CD1c-positive myeloid dendritic cell (primary cell): ENCODE measurements around the gene APOC3.
"Not testable (repeated sequence)": the region's sequence is repeated elsewhere in the genome, so short reads cannot be mapped to it uniquely, and the experiment has no call there.

Source experiments
- DNase-seq: peaks from one replicate; pipeline ENCODE4 v3.0.0-alpha.2; 2016; ENCODE audit errors: extremely low spot score

The APOC3 gene

GRCh38 chr11:116830184-116830912, 641 bp downstream of the APOC3 start:
- DNase-seq, result no peak

DNA sequence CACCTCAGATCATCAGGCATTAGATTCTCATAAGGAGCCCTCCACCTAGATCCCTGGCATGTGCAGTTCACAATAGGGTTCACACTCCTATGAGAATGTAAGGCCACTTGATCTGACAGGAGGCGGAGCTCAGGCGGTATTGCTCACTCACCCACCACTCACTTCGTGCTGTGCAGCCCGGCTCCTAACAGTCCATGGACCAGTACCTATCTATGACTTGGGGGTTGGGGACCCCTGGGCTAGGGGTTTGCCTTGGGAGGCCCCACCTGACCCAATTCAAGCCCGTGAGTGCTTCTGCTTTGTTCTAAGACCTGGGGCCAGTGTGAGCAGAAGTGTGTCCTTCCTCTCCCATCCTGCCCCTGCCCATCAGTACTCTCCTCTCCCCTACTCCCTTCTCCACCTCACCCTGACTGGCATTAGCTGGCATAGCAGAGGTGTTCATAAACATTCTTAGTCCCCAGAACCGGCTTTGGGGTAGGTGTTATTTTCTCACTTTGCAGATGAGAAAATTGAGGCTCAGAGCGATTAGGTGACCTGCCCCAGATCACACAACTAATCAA, 2.2 kb downstream of the APOC3 start:
- no peak for DNase-seq

DNA sequence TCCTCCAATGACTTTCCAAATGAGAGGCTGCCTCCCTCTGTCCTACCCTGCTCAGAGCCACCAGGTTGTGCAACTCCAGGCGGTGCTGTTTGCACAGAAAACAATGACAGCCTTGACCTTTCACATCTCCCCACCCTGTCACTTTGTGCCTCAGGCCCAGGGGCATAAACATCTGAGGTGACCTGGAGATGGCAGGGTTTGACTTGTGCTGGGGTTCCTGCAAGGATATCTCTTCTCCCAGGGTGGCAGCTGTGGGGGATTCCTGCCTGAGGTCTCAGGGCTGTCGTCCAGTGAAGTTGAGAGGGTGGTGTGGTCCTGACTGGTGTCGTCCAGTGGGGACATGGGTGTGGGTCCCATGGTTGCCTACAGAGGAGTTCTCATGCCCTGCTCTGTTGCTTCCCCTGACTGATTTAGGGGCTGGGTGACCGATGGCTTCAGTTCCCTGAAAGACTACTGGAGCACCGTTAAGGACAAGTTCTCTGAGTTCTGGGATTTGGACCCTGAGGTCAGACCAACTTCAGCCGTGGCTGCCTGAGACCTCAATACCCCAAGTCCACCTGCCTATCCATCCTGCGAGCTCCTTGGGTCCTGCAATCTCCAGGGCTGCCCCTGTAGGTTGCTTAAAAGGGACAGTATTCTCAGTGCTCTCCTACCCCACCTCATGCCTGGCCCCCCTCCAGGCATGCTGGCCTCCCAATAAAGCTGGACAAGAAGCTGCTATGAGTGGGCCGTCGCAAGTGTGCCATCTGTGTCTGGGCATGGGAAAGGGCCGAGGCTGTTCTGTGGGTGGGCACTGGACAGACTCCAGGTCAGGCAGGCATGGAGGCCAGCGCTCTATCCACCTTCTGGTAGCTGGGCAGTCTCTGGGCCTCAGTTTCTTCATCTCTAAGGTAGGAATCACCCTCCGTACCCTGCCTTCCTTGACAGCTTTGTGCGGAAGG, 2.9 kb downstream of the APOC3 start:
- no peak for DNase-seq

- no peak for DNase-seq
These were observed 3.7 kb downstream of the APOC3 start for GRCh38 chr11:116833491-116833815.

DNA sequence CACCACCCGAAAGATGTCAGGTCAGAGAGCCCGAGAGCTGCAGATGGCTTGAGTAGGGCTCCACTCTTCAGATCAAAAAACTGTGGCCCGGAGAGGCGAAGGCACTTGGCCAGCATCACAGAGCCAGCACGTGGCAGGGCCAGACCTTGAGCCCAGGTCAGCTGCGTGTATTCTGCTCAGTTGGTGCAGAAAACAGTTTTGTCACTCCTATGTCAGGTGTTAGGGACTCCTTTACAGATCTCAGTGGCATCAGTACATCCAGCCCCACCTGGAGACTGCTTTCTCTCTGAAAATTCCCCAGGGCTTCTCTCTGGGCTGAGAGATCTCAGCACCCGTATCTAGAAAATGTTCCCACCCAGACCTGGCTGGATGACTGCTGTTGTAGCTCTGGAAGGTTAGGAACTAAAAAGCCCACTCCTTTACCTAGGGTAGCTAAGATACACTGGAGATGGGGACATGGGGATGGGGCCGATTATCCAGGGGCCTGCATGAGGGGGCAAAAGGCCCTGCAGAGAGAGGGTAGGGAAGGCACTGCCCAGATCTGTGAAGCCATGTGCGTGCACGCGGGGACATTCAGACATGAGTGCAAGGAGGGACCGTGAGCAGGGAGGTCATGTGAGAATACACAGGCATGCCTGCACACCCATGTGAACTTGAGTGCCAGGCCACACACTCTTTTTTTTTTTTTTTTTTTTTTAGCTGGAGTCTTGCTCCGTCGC, 4.3 kb downstream of the APOC3 start:
- no peak for DNase-seq

DNA sequence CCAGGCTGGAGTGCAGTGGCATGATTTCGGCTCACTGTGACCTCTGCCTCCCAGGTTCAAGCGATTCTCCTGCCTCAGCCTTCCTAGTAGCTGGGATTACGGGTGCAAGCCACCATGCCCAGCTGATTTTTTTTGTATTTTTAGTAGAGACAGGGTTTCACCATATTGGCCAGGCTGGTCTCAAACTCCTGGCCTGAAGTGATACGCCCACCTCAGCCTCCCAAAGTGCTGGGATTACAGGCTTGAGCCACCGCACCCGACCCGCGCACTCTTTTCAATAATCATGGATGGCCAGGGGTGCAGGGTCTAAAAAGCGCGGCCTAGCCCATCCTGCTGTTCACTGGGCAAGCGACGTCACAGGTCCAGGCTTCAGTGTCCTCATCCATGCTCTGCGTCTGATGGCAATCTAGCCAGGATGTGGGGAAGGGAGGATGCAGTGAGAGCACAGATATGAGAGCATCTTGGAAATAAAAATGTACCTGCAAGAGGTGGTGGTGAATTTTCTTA, 4.9 kb downstream of the APOC3 start:
- DNase-seq, result not testable (repeated sequence)

GRCh38 chr11:116835042-116835772, 5.5 kb downstream of the APOC3 start:
- peak; percentile 59 for DNase-seq

GRCh38 chr11:116835791-116836631, 6.3 kb downstream of the APOC3 start:
- peak; percentile 80 for DNase-seq

GRCh38 chr11:116836632-116836991, 6.9 kb downstream of the APOC3 start:
- DNase-seq, result no peak

GRCh38 chr11:116837231-116838091, 7.8 kb downstream of the APOC3 start, which contains the start of gene APOA1:
TSS of gene APOA1 (minus strand) at chr11:116837622. CDS start at chr11:116837387, 235 bp downstream.
- no peak for DNase-seq

- no peak for DNase-seq
These were observed 8.8 kb downstream of the APOC3 start for GRCh38 chr11:116838321-116839084.

DNA sequence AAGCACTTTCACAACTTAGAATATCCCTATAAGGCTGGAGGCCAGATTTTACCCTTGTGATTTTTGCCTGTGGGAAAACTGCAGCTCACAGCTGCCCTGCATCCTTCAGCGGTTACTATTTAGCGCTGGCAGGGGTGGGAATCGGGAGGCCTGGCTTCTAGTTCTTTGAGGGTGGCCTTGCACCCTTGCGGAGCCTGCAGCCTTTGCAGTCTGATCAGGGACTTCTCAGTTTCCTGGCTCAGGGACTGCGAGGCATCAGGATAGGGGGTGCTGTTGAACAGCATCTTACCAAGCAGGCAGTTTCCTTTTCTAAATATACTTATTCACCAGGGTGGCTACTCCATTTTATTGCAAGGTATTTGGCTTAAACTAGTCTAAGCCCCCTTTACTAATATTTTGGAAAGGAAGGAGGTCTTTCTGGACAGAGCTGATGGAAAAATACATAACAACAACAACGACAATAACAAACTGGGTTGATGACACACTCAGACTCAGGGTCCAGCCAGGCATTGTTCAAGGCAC, 10.6 kb downstream of the APOC3 start:
- DNase-seq, result no peak

GRCh38 chr11:116840746-116841296, 11.1 kb downstream of the APOC3 start:
- DNase-seq, result no peak

DNA sequence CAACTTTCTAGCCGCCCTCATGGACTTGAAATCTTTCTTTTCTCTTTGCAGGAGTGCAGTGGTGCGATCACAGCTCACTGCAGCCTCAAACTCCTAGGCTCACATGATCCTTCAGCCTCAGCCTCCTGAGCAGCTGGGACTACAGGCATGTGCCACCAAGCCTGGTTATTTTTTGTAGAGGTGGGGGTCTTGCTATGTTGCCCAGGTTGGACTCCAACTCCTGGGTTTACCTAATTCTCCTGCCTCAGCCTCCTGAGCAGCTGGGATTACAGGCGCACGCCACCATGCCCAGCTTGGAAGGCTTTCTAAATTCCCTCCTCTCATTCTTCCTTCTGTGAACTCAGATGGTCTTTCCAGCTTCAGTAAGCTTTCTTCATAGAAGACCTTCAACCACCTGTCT, 12.4 kb downstream of the APOC3 start:
- DNase-seq, result no peak

DNA sequence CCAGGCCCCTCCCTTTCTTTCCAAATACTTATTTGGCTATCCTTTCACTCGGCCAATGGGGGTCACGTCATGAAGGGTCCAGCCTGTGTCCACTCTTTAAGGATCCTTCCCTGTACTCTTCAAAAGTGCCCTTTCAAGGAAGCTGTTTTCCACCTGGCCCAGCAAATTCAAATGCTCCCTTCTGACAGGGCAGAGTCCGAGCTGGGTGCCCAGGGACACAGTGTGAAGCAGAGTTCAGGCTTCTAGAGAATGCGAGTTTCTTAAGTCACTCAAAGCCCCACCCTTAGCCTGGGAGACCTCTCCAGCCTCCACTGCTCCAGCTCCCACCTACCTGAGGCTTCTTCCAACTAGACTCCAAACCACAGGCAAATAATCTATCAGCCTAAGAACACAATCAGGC, 13.2 kb downstream of the APOC3 start:
- DNase-seq, result no peak

DNA sequence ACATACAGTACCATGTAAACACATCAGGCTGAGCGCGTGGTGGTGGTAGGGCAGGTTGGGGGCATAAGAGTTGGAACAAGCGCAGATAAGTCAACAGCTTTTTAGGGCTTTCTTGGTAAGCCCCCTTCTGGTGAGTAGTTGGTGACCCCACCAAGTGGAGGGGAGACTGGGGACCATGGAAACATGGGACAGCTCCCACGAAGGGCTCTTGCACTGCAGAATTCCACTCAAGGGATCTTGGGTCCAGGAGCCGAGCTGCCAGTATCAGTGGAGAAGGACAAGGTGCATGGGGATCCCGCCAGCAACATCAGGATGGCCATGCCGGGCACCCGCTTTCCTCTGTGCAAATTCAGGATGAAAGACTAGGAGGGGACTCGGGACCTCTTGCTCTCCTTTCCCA, 14.0 kb downstream of the APOC3 start:
- DNase-seq, result no peak

DNA sequence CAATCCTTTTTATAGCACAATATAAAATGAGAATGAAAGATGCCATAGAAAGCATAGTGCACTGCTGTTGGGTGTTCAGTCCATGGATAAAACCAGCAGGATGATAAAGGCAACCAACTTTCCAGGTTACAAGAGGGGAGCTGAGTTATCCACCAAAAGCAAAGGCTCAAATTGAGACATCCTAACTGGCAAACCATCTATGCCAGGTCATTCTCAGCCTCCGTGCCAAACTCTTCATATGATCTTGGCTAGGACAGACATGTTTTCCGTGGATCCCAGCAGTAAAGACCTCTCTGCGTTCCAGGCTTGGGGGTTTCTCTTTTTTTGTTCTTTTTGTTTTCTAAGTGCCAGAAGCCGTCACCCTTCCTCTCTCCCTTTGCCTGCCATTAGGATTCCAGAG, 15.0 kb downstream of the APOC3 start:
- DNase-seq, result no peak

- no peak for DNase-seq
These were observed 17.9 kb downstream of the APOC3 start for GRCh38 chr11:116847612-116848011.
